Cardiac muscle cell (in vitro differentiated cells and primary cell): ENCODE results near the gene PSEN2. TPM values are rescaled to one million over a fixed set of nuclear protein-coding genes. Genes with fewer than 3 reads are reported as not detected.
A peak's percentile ranks its signal among the peaks of the same experiment; 100 is the strongest.

Experiments
- DNase-seq, 2 donors: peaks; one replicate each; pipeline versions ENCODE4 v3.0.0 to v3.0.0-alpha.2; 2010 to 2017; ENCODE audit warnings: low read depth in 1 of 2, low spot score in 1 of 2
- H3K27ac ChIP-seq: fragments of 200-600 bp; sonication (generic); 2 replicates; pipeline ENCODE4 v1.5.1; 2016
- H3K27me3 ChIP-seq: fragments of 200-600 bp; sonication (generic); 2 replicates; pipeline ENCODE4 v1.6.0; 2016; ENCODE audit warnings: control low read depth
- H3K36me3 ChIP-seq: fragments of 200-600 bp; sonication (generic); 2 replicates; pipeline ENCODE4 v1.5.1; 2016; ENCODE audit warnings: control low read depth
- H3K4me1 ChIP-seq: fragments of 200-600 bp; sonication (generic); 2 replicates; pipeline ENCODE4 v1.8.1; 2017; ENCODE audit warnings: low read depth, mild to moderate bottlenecking, mixed run types
- H3K4me3 ChIP-seq: fragments of 200-600 bp; sonication (generic); 2 replicates; pipeline ENCODE4 v1.5.1; 2016; ENCODE audit warnings: mild to moderate bottlenecking
- H3K9me3 ChIP-seq: fragments of 200-600 bp; sonication (generic); 2 replicates; pipeline ENCODE4 v1.5.1; 2017; ENCODE audit warnings: low read depth, mild to moderate bottlenecking, control low read depth
- polyA plus RNA-seq: library from polyadenylated mRNA; unstranded; fragments of >200 nt; fragmentation: Nextera tagmentation; extraction: Ambion mirVana; gene quantifications from 2 replicates; pipeline ENCODE4 v1.2.1, GENCODE V29; 2016
- total RNA-seq: library from RNA; depleted of rRNA; stranded (reverse); fragments of >200 nt; gene quantifications from 2 replicates; pipeline ENCODE4 v1.2.3, GENCODE V29; 2016
- TF ChIP-seq, protein P1 (sequence below): IDR thresholded peaks from 2 replicates; pipeline ENCODE4 v1.5.1; 2012; ENCODE audit warnings: low read depth, mild to moderate bottlenecking, low read length

Gene PSEN2
- total and polyA plus RNA-seq, 2 experiments from 2014 or later = 31.1 to 41.3 TPM

DNA sequence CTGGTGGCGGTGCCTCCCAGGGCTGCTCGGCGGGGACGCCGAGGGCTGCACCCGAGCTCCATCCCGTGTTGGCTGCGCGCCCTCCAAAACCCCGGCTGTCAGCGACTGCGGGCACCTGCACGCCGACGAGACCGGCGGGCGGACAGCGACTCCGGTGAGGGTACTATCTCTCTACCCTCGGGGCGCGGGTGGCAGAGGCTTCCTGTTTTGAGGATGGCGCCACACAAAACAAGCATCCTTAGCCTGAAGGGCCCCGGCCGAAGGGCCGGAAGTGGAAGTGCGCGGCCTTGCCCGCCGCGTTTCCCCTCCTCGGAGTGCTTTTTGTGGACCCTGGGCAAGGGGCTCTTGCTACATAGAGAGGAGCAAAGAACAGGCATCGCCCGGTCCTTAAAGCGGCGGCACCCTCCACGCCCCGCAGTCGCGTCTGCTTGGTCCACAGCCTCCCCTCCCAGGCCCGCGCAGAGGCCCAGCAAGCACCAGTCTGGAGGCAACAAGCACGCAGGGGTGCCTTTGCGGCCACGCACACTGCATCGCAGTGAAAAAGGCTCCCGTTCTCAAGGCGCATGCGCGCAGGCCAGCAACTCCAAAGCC is 69.1 kb downstream of the PSEN2 start:
- peak; percentile 59 to 61 for DNase-seq
- no peaks in the 10 kb centered on the region for H3K27me3 ChIP-seq
- peak overlapping the region; percentile 33 for H3K4me3 ChIP-seq
- H3K27ac ChIP-seq = peak overlapping the region; percentile 88
- H3K4me1 ChIP-seq = peaks cover 7% of the 10 kb centered on the region
- no peaks in the 10 kb centered on the region for H3K9me3 ChIP-seq
- TF ChIP-seq, protein P1, sequence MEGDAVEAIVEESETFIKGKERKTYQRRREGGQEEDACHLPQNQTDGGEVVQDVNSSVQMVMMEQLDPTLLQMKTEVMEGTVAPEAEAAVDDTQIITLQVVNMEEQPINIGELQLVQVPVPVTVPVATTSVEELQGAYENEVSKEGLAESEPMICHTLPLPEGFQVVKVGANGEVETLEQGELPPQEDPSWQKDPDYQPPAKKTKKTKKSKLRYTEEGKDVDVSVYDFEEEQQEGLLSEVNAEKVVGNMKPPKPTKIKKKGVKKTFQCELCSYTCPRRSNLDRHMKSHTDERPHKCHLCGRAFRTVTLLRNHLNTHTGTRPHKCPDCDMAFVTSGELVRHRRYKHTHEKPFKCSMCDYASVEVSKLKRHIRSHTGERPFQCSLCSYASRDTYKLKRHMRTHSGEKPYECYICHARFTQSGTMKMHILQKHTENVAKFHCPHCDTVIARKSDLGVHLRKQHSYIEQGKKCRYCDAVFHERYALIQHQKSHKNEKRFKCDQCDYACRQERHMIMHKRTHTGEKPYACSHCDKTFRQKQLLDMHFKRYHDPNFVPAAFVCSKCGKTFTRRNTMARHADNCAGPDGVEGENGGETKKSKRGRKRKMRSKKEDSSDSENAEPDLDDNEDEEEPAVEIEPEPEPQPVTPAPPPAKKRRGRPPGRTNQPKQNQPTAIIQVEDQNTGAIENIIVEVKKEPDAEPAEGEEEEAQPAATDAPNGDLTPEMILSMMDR = no peak
- no peaks in the 10 kb centered on the region for H3K36me3 ChIP-seq

DNA sequence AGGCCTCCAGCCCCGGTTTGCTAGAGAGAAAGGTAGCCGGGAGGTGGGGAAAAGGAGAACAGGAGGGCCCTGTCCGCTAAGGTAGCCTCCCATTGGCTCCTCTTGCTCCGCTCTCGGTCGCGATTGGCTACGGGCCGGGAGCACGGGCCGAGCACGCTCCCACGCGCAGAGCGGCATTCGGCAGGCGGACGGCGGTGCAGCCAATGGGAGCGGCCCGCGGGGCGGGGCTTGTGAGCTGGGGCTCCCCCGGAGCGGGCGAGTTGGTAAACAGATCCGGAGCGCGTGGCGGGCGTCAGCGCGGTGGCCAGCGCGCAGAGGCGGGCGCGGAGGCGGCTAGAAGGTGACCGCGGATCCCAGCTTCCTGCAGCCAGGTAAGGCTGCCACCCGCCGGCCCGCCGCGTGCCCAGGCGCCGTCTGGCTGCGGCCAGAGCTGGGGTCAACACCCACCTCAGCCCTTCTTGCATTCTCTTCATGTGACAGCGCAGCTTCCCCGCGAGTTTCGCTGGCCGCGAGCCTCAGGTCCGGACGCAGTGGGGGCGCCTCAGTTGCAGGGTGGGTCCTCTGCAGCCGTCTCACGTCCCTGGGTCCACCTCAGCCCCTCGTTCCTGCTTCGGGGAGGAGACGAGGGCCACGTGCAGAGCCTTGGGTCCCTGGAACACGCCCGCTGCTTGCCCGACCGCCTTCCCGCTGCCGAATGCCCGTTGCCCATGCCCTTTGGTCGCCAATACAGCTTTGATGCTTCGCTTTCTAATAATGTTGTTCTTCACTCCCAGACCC is 69.8 kb downstream of the PSEN2 start, which contains the start of gene COQ8A:
TSS of gene COQ8A (plus strand) at position 266 of the 777 bp plus-strand sequence. CDS start 21,092 bp downstream, outside the sequence.
- Histone ChIP-seq H3K27me3 (no peaks in the 10 kb centered on the region), H3K36me3 (no peaks in the 10 kb centered on the region), H3K4me3 (peak within 1 kb of the TSS; percentile 65), H3K9me3 (no peaks in the 10 kb centered on the region), H3K27ac (peak within 1 kb of the TSS; percentile 88), H3K4me1 (peaks cover 14% of the 10 kb centered on the region)
- DNase-seq = peak; percentile 100
- TF ChIP-seq, protein P1 = no peak

DNA sequence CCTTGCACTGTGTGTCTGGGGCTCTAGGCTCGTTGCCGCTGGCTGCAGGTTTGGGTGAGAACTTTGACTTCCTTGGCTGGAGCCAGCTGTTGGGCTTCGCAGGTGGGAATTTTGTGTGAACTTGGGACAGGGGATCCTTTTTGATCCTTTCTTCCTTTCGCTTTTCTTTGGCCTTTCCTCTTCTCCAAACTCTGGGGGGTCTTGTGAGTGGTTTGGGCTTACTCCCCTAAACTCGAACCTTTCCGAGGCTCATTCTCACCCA is 70.3 kb downstream of the PSEN2 start:
- Histone ChIP-seq H3K4me1 (peaks cover 14% of the 10 kb centered on the region), H3K27me3 (no peaks in the 10 kb centered on the region), H3K36me3 (no peaks in the 10 kb centered on the region), H3K4me3 (peak overlapping the region; percentile 65), H3K9me3 (no peaks in the 10 kb centered on the region), H3K27ac (no peak overlapping the region)
- no peak for DNase-seq
- TF ChIP-seq, protein P1 = no peak

DNA sequence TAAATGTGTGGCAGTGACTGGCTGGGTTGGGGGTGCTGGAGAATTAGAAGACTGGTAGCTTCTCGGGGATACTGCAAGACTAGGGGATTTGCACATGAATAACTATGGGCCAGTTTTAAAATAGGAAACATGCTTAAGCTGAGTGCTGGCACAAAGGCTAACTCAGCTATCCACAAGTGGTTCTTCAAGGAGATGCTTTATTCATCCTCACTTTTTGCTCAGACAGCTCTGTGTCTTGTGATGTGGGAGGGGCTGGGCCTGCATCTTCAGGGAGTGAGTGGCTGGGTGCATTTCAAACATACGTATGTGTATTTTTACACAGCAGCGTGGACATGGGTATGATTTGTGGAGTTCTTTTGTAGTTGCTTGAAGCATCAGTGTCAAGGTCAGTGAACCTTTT is 72.0 kb downstream of the PSEN2 start:
- TF ChIP-seq, protein P1 = no peak
- no peaks in the 10 kb centered on the region for H3K9me3 ChIP-seq
- no peak for DNase-seq
- no peak overlapping the region for H3K27ac ChIP-seq
- H3K4me3 ChIP-seq = no peak overlapping the region
- peaks cover 14% of the 10 kb centered on the region for H3K4me1 ChIP-seq
- no peaks in the 10 kb centered on the region for H3K27me3 ChIP-seq
- no peaks in the 10 kb centered on the region for H3K36me3 ChIP-seq

DNA sequence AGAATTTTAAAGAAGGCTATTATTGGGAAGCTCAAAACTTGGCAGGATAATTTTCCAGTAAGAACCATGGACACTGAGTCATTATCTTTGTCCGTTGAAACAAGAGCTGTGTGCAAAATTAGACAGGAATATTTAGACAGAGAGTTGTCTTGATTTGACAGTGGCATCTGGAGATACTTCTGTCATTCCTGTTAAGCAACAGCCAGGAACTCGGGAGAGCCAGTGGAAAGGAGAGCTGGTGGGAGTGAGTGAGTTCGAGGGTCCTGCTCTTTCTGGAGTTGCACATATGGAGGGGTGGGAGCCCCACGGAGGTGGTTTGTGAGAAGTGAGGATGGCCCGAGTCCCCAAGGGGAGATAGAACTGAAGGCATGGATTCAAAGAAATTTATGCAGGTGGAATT is 72.7 kb downstream of the PSEN2 start:
- DNase-seq = no peak

More for the DNA sequence above, 72.7 kb downstream of the PSEN2 start:
- H3K27me3 ChIP-seq = no peaks in the 10 kb centered on the region
- peaks cover 14% of the 10 kb centered on the region for H3K4me1 ChIP-seq
- no peak overlapping the region for H3K4me3 ChIP-seq
- TF ChIP-seq, protein P1 = no peak
- H3K36me3 ChIP-seq = no peaks in the 10 kb centered on the region
- no peak overlapping the region for H3K27ac ChIP-seq
- no peaks in the 10 kb centered on the region for H3K9me3 ChIP-seq
